Effector CD4-positive, alpha-beta T cell (primary cell): ENCODE data around the gene ZNF827.

Experiments
- DNase-seq: peaks from one replicate; pipeline ENCODE4 v3.0.0-alpha.2; 2020

The ZNF827 gene

GRCh38 chr4:145824463-145824862 is 114.2 kb downstream of the ZNF827 start:
- no peak for DNase-seq

DNA sequence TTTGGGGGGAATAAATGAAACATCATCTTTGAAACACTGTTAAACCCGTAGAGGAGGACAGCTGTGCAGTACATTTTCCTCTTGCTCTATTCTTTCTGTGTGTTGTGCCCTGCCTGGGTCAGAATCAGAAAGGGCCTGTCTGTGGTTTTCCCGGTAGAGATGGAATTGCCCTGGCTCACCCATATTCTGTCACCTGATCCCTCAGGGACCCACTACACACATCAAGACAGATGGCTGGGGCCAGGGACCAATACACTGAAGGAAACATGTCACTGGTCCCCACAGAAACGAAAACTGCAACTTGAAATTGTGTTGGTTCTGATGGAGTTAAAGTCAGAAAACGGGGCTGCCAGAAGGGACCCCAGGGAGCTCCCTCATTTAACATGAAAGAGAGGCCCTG is 114.9 kb downstream of the ZNF827 start:
- DNase-seq = no peak

DNA sequence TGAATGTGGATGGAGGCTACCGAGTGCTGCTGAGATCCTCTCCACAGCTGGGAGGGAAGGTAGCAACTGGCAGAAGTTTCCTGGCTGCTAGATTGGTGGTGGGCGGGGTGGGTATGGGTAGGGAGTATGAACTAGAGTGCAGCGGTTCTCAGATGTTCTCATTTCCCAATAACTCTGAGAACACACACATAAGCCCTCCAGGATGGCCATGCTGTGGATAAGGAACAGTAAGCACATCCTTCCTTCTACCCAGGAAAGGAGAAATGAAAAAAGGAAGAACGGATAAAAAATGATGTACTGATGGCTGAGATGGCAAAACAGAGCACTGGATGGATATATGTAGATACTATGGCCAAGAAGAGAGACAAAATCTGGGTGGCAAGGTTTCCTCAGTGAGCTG is 116.0 kb downstream of the ZNF827 start:
- DNase-seq = no peak

- DNase-seq = no peak
These were observed 116.4 kb downstream of the ZNF827 start for GRCh38 chr4:145822181-145822580.

DNA sequence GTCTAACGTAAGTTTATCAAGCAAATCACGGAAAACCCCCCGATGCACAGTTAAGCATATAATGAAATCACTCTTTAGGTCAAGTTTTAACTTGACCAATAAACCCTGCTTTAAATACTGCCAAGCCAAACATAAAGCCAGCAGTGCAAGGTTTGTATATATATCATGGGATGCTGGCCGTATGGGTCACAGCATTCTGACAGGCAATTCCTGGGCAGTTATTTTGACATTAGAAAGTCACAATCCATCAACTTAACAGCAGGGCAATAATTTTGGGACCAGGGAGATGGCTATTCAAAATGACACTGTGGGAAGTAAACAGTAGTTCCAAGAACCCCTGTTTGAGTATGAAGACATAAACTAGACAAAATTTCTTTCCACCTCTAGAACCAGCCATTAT is 116.9 kb downstream of the ZNF827 start:
- DNase-seq = no peak

DNA sequence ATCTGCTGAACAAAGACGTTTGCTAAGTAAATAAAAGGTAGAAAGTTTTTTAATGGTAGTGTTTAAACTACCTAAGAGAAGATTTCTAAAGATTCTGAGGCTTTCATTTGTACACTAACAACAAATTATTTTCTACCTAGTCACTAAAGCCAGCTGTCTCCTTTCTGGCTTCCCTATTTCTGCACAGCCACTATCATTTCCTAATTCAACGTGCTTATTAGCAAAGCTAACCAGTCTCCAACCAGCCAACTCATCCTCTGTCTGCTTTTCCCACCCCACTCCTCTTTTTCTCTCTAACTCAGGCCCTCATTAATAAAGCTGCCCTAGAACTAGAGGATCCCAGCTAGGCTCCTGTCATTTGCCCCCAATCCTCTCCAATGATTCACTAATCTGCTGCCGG is 118.2 kb downstream of the ZNF827 start:
- DNase-seq = no peak

DNA sequence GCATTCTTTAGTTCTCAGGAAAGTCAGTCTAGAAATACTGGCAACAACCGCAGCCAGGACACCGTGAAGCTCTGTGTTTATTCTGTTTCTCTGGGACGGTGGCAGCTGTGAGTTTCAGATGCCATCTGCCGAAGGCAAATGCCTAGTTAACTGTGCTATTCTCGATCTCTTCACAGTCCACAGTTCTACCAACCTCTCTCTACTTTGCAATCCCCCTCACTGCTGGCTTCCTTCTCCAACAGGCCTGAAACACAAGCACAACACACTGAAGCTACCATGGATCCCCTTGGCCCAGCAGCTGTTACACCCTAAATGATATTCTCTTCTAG is 118.8 kb downstream of the ZNF827 start:
- no peak for DNase-seq

DNA sequence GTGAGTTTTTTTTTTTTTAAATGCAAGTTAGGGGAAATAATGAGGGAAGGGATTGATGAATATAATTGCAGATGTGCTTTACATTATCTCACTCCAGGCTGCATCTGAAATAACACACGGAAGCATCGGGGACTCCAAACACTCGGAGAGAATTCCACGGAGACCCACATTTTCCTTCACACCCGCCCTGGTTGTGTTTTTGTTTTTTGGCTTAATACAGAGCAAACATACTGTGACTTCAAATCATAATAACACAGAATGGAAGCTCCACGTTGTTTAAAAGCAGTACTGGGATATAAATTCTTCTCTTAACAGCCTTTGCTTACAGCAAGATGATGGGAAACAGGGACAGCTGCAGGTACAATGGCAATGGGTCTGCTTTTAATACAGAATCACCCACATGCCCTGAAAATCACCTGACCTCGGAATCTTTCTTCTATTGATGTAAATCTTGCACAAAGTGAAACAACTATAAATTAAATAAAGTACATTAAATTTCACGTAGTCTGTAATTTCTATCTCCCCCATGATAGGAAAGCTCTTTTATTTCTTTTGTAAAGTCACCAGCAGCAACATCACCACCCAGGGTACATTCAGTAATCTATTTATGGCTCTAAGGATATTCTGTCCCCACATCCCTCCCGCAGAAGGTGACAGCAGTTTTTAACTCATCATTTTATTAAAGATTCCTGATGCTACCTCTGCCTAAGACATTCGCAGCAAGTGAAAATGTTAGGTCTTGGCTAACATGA is 119.3 kb downstream of the ZNF827 start:
- no peak for DNase-seq

DNA sequence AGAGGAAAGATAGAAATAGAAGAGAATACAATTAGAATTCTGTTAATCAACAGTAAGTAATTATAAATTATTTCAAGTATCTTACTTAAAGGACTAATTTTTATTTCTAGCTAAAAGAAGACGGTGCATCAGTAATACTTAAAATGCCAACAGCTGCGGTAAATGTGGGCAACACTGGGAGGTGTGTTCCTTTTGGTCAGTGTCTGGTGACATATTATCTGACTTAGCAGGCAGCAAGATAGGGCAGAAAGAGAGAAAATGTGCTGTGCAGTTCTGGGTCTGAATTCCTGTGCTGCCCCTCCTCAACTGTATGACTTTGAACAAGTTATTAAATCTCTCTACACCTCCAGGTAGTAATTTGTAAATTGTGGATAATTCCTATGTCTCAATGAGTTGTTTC is 120.6 kb downstream of the ZNF827 start:
- no peak for DNase-seq

DNA sequence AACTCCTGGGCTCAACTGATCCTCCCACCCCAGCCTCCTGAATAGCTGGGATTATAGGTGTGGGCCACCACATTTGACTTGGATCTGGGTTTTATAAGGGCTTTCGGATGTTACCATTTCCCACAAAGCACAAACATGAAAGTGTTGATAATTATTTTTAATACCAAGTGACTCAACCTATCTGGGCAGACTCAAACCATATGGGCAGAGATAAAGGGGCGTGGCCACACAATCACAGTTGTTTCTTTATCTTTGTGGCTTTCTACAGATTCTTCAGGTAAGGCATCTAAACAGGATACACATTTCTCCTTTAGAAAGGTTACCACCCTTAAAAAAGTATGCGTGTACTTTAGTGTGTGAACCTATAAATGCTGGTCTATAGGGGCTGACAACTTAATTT is 122.5 kb downstream of the ZNF827 start:
- DNase-seq = no peak

GRCh38 chr4:145815626-145816025 is 123.0 kb downstream of the ZNF827 start:
- no peak for DNase-seq

DNA sequence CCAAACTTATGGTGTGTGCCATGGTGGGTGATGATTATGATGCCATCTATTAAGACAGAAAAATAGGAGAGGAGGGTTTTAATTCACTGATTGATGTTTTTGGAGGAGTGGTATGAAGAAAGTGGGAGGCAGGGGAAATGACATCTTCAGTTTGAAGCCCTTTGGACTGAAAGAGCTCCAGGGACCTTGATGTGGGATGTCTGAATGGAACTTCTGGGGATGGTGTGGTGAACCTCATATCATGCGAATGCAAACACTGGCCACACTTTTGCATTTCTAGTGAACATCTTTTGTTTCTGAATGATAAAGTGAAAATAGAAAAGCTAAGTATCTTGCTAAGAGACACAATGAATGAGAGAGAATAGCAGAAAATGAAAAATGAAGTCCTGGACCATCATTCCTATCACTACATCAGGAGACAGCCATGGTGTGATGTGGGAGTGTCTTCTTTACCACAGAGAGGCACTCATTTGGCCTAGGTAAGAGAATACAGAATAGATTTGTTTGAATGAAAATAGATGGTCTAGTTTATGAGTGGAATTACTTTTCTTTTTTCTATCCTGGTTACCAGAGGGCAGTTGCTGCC is 123.5 kb downstream of the ZNF827 start:
- DNase-seq = no peak

- no peak for DNase-seq
These were observed 124.4 kb downstream of the ZNF827 start for GRCh38 chr4:145814246-145814645.

- DNase-seq = no peak
These were observed 125.7 kb downstream of the ZNF827 start for GRCh38 chr4:145812919-145813318.

DNA sequence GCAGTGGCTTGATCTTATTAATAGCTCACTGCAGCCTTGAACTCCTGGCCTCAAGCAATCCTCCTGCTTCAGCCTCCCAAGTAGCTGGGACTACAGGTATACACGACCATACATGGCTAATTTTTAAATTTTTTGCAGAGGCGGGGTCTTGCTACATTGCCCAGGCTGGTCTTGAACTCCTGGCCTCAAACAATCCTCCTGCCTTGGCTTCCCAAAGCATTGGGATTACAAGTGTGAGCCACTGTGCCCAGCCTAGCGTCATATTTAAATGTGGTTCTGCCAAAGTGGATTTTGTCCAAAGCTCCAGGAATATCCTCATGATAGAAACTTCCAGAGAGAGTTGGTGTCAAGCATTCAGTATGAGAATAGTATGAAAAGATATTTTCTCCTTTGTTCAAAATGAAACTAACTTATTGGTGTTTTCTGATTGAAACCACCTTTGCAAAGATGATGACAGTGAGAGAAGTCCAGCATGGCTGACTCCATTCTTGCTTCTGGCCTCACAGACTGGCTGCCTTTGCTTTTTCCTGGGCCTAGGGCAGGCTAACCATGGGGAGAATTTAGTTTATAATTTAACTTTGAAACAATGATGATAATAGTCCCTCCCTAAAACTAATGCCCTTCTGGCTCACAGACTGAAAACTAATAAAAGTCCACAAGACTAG is 129.6 kb downstream of the ZNF827 start:
- no peak for DNase-seq

DNA sequence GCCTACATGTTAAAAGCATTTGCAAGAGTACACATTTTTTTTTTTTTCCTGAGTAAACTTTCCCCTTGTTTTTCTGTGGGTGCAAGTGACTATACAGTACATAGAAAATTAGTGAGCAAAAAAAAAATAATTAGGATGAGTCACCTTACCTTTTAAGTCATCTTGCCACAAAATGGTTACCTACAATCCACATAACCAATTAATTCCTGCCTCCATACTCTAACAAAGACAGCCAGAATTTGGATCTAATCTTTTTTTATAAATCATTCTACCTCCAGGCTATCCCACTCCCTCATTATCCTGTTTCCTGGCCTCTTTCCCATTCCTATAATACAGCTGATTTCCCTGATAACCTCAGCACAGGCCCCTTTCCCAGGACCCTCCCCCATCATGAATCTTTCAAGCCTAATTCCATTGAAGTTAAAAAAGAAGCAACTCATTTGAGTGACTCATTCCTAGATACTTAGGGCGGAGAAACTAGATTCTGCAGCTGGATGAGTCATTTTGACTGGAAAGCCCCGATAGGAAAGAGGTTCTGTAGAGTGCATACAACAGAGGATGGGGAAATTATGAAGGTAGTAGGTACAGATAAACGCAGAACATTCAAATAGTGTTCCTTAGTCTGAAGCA is 130.5 kb downstream of the ZNF827 start:
- no peak for DNase-seq

DNA sequence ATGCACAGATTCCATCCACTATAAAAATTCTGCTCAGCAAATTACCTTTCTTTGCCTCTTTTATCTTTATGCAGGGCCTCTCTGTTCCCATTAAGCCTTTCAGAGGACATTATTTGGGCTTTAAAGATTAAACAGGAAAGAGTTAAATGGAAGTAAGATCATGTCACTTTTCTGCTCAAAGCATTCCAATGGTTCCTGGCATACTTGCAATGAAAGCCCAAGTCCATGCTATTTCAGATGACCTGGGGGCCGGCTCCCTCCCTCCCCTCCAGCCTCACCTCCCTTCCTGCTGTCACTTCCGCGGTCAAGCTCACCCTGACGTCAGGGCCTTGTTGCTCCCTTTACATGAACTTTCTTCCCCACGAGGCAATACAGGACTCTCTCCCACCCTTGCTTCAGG is 133.1 kb downstream of the ZNF827 start:
- DNase-seq = no peak

GRCh38 chr4:145804116-145804515 is 134.5 kb downstream of the ZNF827 start:
- no peak for DNase-seq

DNA sequence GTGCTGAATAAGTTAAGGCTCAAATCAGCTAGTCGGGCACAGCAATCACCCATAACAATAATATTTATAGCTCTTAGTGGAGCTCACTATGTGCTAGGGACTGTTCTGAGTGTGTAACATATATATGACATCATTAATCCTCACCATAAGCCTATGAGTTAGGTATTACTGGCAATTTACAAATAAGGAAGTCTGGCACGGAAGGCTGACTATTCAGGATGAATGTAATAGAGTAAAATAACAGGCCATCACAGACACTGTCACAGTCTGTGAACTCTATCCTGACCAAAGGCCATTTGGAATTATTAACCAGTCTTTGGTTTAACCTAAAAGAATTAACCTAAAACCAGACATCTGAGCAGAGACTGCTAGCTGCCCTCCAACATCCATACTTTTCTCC is 139.4 kb downstream of the ZNF827 start:
- no peak for DNase-seq

DNA sequence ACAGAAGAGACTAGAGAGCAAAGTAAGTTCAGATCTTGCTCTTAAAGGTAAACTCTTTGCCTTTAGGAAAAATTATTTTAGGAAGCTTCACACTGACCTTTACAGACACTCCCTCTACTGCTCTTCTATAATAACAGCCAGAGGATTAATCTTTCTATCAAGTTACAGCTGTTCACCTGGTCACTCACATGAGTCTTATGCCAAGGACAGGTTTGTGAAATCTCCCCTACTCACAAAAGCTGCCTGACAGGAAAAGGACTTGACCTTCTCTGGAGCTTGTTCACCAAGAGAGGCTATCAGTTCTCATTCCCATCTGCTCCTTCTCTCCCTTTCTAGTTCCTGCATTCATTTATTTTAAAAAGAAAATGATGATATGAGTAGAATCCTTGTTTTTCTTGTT is 141.3 kb downstream of the ZNF827 start:
- DNase-seq = no peak

DNA sequence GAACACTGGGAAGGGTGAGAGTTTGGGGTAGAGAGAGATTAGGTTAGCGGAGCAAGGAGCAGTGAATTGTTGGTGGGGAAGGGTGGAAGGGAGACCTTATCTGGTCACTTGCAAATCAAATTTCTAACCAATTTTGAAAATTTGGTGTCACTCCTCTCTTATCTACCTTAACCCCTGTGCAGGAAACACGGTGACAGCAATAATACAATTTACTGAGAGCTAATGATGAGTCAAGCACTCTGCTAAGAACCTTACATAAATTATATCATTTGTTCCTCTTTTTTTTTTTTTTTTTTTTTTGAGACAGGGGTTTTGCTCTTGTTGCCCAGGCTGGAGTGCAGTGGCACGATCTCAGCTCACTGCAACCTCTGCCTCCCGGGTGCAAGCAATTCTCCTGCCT is 142.3 kb downstream of the ZNF827 start:
- DNase-seq = no peak

- DNase-seq = no peak
These were observed 143.1 kb downstream of the ZNF827 start for GRCh38 chr4:145795521-145795920.

- no peak for DNase-seq
These were observed 146.2 kb downstream of the ZNF827 start for GRCh38 chr4:145792429-145792828.

GRCh38 chr4:145791988-145792387 is 146.6 kb downstream of the ZNF827 start:
- no peak for DNase-seq
